Measurements from ENCODE around the gene TNFSF9.

TNFSF9 gene

DNA sequence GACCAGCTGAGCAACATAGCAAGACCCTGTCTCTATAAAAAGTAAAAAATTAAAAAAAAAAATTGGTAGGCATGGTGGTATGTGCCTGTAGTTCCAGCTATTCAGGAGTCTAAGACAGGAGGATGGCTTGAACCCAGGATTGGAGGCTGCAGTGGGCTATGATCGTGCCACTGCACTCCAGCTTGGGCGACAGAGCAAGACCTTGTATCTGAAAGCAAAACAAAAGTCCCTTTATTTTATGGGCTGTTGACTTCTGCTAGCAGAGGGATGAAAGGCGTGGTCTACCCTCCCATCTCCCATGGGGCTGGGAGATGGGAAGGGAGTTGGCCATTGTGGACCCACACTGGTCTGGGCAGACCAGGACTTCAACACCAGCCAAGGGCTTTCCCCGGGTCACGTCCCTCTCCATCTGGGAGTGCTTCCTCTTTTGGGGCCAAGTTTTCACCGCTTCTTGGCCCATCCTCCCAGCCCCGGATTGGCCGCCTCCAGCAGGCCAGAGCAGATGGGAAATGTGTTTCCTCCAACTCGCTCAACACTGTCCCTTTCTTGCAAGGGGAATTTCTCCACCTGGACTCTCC, 2.2 kb upstream of the TNFSF9 start:
- Histone ChIP-seq H3K27ac (no peak overlapping the region), H2AFZ (no peak overlapping the region), H3K4me3 (ENCODE audit: low read depth, low read length) (no peak overlapping the region), H3K4me1 (peaks cover 2% of the 10 kb centered on the region), H3K4me2 (ENCODE audit: low read length) (no peak overlapping the region), H3K9ac (no peak overlapping the region), H3K36me3 (ENCODE audit: control insufficient read depth, insufficient read depth, low read length) (no peaks in the 10 kb centered on the region), H3K27me3 (ENCODE audit: control insufficient read depth, insufficient read depth, low read length) (no peaks in the 10 kb centered on the region), H3K9me3 (ENCODE audit: control insufficient read depth, low read length) (no peaks in the 10 kb centered on the region), H3K79me2 (no peaks in the 10 kb centered on the region)
- TF ChIP-seq CTCF (IDR thresholded peaks at IDR 0.05): no peak

DNA sequence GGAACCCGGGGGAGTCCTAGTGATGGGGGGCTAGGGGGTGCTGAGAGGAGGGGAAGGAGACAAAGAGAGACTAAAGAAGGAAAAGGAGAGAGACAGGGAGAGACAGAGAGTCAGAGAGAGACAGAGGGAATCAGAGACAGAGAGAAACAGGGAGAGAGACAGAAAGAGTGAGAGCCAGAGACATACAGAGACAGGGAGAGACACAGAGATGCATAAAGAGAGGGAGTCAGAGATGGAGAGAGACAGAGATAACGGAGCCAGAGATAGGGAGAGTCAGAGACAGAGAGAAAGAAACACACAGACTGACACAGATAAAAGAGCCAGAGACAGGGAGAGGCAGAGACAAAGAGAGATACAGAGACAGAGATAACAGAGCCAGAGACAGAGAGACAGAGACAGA, 1.5 kb upstream of the TNFSF9 start:
- no peaks in the 10 kb centered on the region for H3K79me2 ChIP-seq
- H3K36me3 ChIP-seq (ENCODE audit: control insufficient read depth, insufficient read depth, low read length): no peaks in the 10 kb centered on the region
- no peak overlapping the region for H3K27ac ChIP-seq
- H3K9ac ChIP-seq: no peak overlapping the region
- H2AFZ ChIP-seq: no peak overlapping the region
- H3K4me3 ChIP-seq (ENCODE audit: low read depth, low read length): no peak overlapping the region
- no peak for TF ChIP-seq CTCF (IDR thresholded peaks at IDR 0.05)
- H3K4me2 ChIP-seq (ENCODE audit: low read length): no peak overlapping the region
- H3K9me3 ChIP-seq (ENCODE audit: control insufficient read depth, low read length): no peaks in the 10 kb centered on the region
- H3K4me1 ChIP-seq: peaks cover 2% of the 10 kb centered on the region
- H3K27me3 ChIP-seq (ENCODE audit: control insufficient read depth, insufficient read depth, low read length): no peaks in the 10 kb centered on the region

DNA sequence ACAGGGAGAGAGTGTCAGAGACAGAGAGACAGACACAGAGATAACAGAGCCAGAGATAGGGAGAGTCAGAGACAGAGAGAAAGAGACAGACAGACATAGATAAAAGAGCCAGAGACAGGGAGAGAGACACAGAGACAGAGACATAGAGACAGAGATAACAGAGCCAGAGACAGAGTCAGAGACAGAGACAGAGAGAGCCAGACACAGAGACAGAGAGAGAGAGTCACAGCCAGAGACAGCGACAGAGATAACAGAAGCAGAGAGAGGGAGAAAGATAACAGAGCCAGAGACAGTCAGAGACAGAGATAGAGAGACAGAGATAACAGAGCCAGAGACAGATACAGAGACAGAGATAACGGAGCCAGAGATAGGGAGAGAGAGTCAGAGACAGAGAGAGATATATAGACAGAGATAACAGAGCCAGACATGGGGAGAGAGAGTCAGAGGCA, 865 bp upstream of the TNFSF9 start:
- peaks cover 2% of the 10 kb centered on the region for H3K4me1 ChIP-seq
- H3K4me2 ChIP-seq (ENCODE audit: low read length): peak overlapping the region; percentile 73
- no peak overlapping the region for H3K9ac ChIP-seq
- H3K36me3 ChIP-seq (ENCODE audit: control insufficient read depth, insufficient read depth, low read length): no peaks in the 10 kb centered on the region
- TF ChIP-seq CTCF (IDR thresholded peaks at IDR 0.05): no peak
- H3K27ac ChIP-seq: no peak overlapping the region
- no peaks in the 10 kb centered on the region for H3K79me2 ChIP-seq
- H3K4me3 ChIP-seq (ENCODE audit: low read depth, low read length): no peak overlapping the region
- H3K27me3 ChIP-seq (ENCODE audit: control insufficient read depth, insufficient read depth, low read length): no peaks in the 10 kb centered on the region
- H2AFZ ChIP-seq: peak overlapping the region; percentile 76
- H3K9me3 ChIP-seq (ENCODE audit: control insufficient read depth, low read length): no peaks in the 10 kb centered on the region

- Histone ChIP-seq H3K27ac (no peak overlapping the region), H3K9me3 (ENCODE audit: control insufficient read depth, low read length) (no peaks in the 10 kb centered on the region), H3K4me2 (ENCODE audit: low read length) (peak overlapping the region; percentile 73), H3K27me3 (ENCODE audit: control insufficient read depth, insufficient read depth, low read length) (no peaks in the 10 kb centered on the region), H3K4me1 (peaks cover 2% of the 10 kb centered on the region), H2AFZ (peak overlapping the region; percentile 76), H3K36me3 (ENCODE audit: control insufficient read depth, insufficient read depth, low read length) (no peaks in the 10 kb centered on the region), H3K4me3 (ENCODE audit: low read depth, low read length) (peak overlapping the region; percentile 62), H3K79me2 (no peaks in the 10 kb centered on the region), H3K9ac (no peak overlapping the region)
- no peak for TF ChIP-seq CTCF (IDR thresholded peaks at IDR 0.05)
Observed at GRCh38 chr19:6531163-6531955, 533 bp downstream of the TNFSF9 start.

- Histone ChIP-seq H3K4me2 (ENCODE audit: low read length) (no peak overlapping the region), H3K79me2 (no peaks in the 10 kb centered on the region), H3K9me3 (ENCODE audit: control insufficient read depth, low read length) (no peaks in the 10 kb centered on the region), H3K27me3 (ENCODE audit: control insufficient read depth, insufficient read depth, low read length) (no peaks in the 10 kb centered on the region), H3K27ac (no peak overlapping the region), H3K4me1 (peaks cover 2% of the 10 kb centered on the region), H2AFZ (no peak overlapping the region), H3K36me3 (ENCODE audit: control insufficient read depth, insufficient read depth, low read length) (no peaks in the 10 kb centered on the region), H3K9ac (no peak overlapping the region), H3K4me3 (ENCODE audit: low read depth, low read length) (no peak overlapping the region)
- TF ChIP-seq CTCF (IDR thresholded peaks at IDR 0.05): no peak
Observed at GRCh38 chr19:6531956-6532243, 1.1 kb downstream of the TNFSF9 start.
